SK-N-SH treated with all-trans-retinoic acid at 6 μM for 48 hours (cell line): ENCODE results near the gene TUBGCP4.
"Not testable (repeated sequence)": the region's sequence is repeated elsewhere in the genome, so short reads cannot be mapped to it uniquely, and the experiment has no call there.

ENCODE experiments used
- ATAC-seq: fragments of 200-7000 bp; cut with Tn5 transposase; 3 replicates; pipeline ENCODE4 v1.9.1; 2020; ENCODE audit warnings: mild to moderate bottlenecking, moderate library complexity
- ARNTL ChIP-seq: fragments of 450-650 bp; formaldehyde crosslinking; IDR thresholded peaks from 2 replicates; pipeline ENCODE4 v1.5.0; 2020; ENCODE audit warnings: low read depth, mild to moderate bottlenecking, moderate library complexity, borderline replicate concordance
- BACH2 ChIP-seq: fragments of 250-450 bp; sonication (Bioruptor Pico); IDR thresholded peaks from 2 replicates; pipeline ENCODE4 v1.9.0; 2021; ENCODE audit warnings: mild to moderate bottlenecking, borderline replicate concordance
- CSDC2 ChIP-seq: fragments of 250-450 bp; sonication (Bioruptor Pico); IDR thresholded peaks from 2 replicates; pipeline ENCODE4 v1.5.0; 2020; ENCODE audit warnings: mild to moderate bottlenecking, moderate library complexity
- OSR1 ChIP-seq: fragments of 250-450 bp; sonication (Bioruptor Pico); IDR thresholded peaks from 2 replicates; pipeline ENCODE4 v1.8.0; 2022; ENCODE audit warnings: moderate library complexity, mild to moderate bottlenecking, inconsistent platforms
- PPARA ChIP-seq: fragments of 250-450 bp; sonication (Bioruptor Pico); IDR thresholded peaks from 2 replicates; pipeline ENCODE4 v1.5.0; 2020; ENCODE audit warnings: mild to moderate bottlenecking, borderline replicate concordance
- RARB ChIP-seq: fragments of 250-450 bp; sonication (Bioruptor Pico); IDR thresholded peaks from 2 replicates; pipeline ENCODE4 v1.8.0; 2021; ENCODE audit warnings: mild to moderate bottlenecking, moderate library complexity
- SNAI2 ChIP-seq: fragments of 250-450 bp; sonication (Bioruptor Pico); IDR thresholded peaks from 2 replicates; pipeline ENCODE4 v1.5.0; 2020; ENCODE audit warnings: mild to moderate bottlenecking, moderate library complexity
- TCF4 ChIP-seq: fragments of 250-450 bp; sonication (Bioruptor Pico); IDR thresholded peaks from 2 replicates; pipeline ENCODE4 v1.8.0; 2021; ENCODE audit warnings: mild to moderate bottlenecking, moderate library complexity, borderline replicate concordance
- TOX ChIP-seq: fragments of 250-450 bp; sonication (Bioruptor Pico); IDR thresholded peaks from 2 replicates; pipeline ENCODE4 v1.8.0; 2021; ENCODE audit warnings: mild to moderate bottlenecking, moderate library complexity, borderline replicate concordance
- ZC3H10 ChIP-seq: fragments of 250-450 bp; sonication (Bioruptor Pico); IDR thresholded peaks from 2 replicates; pipeline ENCODE4 v1.5.1; 2021; ENCODE audit warnings: mild to moderate bottlenecking, moderate library complexity
- ZFP30 ChIP-seq: fragments of 450-650 bp; formaldehyde crosslinking; IDR thresholded peaks from 2 replicates; pipeline ENCODE4 v1.5.0; 2022; ENCODE audit warnings: mild to moderate bottlenecking, moderate library complexity
- ZNF8 ChIP-seq: fragments of 450-650 bp; formaldehyde crosslinking; IDR thresholded peaks from 2 replicates; pipeline ENCODE4 v1.5.0; 2020; ENCODE audit warnings: mild to moderate bottlenecking, moderate library complexity
- TF ChIP-seq, protein P1 (sequence below): fragments of 250-450 bp; sonication (Bioruptor Pico); IDR thresholded peaks from 2 replicates; pipeline ENCODE4 v1.5.0; 2020; ENCODE audit warnings: mild to moderate bottlenecking, moderate library complexity
- TF ChIP-seq, protein P2 (sequence below): fragments of 250-450 bp; sonication (Bioruptor Pico); IDR thresholded peaks from 2 replicates; pipeline ENCODE4 v1.8.0; 2020; ENCODE audit warnings: mild to moderate bottlenecking, moderate library complexity, borderline replicate concordance
- TF ChIP-seq, protein P3 (sequence below): fragments of 250-450 bp; sonication (Bioruptor Pico); IDR thresholded peaks from 2 replicates; pipeline ENCODE4 v1.8.0; 2021; ENCODE audit warnings: low read depth, mild to moderate bottlenecking, moderate library complexity, borderline replicate concordance
- TF ChIP-seq, protein P4 (sequence below): fragments of 250-450 bp; sonication (Bioruptor Pico); IDR thresholded peaks from 2 replicates; pipeline ENCODE4 v1.5.1; 2020; ENCODE audit warnings: low read depth, mild to moderate bottlenecking, moderate library complexity

Gene TUBGCP4

DNA sequence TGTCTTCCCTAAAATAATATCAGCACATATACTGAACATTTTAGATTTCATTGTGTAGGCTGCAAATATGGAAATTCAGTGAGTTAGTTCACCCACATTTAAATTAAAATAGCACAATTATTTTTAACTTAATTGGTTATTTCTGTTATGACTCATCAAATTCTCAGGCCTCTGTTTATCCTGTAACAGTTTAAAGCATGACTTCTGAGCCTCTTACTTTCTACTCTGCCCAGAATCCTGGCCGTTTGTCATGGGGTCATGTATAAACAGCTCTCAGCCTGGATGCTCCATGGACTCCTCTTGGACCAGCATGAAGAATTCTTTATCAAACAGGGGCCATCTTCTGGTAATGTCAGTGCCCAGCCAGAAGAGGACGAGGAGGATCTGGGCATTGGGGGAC is 12.2 kb downstream of the TUBGCP4 start (continued):
- TF ChIP-seq, protein P1, sequence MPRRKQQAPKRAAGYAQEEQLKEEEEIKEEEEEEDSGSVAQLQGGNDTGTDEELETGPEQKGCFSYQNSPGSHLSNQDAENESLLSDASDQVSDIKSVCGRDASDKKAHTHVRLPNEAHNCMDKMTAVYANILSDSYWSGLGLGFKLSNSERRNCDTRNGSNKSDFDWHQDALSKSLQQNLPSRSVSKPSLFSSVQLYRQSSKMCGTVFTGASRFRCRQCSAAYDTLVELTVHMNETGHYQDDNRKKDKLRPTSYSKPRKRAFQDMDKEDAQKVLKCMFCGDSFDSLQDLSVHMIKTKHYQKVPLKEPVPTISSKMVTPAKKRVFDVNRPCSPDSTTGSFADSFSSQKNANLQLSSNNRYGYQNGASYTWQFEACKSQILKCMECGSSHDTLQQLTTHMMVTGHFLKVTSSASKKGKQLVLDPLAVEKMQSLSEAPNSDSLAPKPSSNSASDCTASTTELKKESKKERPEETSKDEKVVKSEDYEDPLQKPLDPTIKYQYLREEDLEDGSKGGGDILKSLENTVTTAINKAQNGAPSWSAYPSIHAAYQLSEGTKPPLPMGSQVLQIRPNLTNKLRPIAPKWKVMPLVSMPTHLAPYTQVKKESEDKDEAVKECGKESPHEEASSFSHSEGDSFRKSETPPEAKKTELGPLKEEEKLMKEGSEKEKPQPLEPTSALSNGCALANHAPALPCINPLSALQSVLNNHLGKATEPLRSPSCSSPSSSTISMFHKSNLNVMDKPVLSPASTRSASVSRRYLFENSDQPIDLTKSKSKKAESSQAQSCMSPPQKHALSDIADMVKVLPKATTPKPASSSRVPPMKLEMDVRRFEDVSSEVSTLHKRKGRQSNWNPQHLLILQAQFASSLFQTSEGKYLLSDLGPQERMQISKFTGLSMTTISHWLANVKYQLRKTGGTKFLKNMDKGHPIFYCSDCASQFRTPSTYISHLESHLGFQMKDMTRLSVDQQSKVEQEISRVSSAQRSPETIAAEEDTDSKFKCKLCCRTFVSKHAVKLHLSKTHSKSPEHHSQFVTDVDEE (CRISPR knock-in tag) = no peak

DNA sequence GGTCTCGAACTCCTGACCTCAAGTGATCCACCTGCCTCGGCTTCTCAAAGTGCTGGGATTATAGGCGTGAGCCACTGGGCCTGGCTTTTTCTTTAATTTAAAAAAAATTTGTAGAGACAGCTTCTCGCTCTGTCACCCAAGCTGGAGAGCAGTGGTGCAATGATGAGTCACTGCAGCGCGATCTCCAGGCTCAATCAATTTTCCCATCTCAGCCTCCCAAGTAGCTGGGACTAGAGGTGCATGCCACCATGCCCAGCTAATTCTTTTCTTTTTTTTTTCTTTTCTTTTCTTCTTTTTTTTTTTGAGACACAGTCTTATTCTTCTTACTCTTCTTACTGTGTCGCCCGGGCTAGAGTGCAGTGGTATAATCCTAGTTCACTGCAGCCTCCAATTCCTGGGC is 19.8 kb downstream of the TUBGCP4 start:
- TF ChIP-seq, protein P2, sequence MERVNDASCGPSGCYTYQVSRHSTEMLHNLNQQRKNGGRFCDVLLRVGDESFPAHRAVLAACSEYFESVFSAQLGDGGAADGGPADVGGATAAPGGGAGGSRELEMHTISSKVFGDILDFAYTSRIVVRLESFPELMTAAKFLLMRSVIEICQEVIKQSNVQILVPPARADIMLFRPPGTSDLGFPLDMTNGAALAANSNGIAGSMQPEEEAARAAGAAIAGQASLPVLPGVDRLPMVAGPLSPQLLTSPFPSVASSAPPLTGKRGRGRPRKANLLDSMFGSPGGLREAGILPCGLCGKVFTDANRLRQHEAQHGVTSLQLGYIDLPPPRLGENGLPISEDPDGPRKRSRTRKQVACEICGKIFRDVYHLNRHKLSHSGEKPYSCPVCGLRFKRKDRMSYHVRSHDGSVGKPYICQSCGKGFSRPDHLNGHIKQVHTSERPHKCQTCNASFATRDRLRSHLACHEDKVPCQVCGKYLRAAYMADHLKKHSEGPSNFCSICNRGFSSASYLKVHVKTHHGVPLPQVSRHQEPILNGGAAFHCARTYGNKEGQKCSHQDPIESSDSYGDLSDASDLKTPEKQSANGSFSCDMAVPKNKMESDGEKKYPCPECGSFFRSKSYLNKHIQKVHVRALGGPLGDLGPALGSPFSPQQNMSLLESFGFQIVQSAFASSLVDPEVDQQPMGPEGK (CRISPR knock-in tag) = no peak
- TF ChIP-seq CSDC2 (CRISPR knock-in tag) (no peak), ZNF8 (CRISPR knock-in tag) (no peak)
- TF ChIP-seq, protein P3, sequence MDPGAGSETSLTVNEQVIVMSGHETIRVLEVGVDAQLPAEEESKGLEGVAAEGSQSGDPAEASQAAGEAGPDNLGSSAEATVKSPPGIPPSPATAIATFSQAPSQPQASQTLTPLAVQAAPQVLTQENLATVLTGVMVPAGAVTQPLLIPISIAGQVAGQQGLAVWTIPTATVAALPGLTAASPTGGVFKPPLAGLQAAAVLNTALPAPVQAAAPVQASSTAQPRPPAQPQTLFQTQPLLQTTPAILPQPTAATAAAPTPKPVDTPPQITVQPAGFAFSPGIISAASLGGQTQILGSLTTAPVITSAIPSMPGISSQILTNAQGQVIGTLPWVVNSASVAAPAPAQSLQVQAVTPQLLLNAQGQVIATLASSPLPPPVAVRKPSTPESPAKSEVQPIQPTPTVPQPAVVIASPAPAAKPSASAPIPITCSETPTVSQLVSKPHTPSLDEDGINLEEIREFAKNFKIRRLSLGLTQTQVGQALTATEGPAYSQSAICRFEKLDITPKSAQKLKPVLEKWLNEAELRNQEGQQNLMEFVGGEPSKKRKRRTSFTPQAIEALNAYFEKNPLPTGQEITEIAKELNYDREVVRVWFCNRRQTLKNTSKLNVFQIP = no peak
- TF ChIP-seq, protein P1 (CRISPR knock-in tag) = no peak
- TF ChIP-seq, all 23 proteins: peak for 0
- no peak for ATAC-seq

DNA sequence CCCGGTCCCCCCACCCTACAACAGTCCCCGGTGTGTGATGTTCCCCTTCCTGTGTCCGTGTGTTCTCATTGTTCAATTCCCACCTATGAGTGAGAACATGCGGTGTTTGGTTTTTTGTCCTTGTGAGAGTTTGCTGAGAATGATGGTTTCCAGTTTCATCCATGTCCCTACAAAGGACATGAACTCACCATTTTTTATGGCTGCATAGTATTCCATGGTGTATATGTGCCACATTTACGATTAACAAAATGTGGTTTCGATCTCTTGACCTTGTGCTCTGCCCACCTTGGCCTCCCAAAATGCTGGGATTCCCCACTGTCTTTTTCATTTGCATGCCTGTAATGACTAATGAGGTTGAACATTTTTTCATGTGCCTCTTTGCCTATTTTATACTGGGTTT is 22.7 kb downstream of the TUBGCP4 start:
- not testable (repeated sequence) for ATAC-seq

DNA sequence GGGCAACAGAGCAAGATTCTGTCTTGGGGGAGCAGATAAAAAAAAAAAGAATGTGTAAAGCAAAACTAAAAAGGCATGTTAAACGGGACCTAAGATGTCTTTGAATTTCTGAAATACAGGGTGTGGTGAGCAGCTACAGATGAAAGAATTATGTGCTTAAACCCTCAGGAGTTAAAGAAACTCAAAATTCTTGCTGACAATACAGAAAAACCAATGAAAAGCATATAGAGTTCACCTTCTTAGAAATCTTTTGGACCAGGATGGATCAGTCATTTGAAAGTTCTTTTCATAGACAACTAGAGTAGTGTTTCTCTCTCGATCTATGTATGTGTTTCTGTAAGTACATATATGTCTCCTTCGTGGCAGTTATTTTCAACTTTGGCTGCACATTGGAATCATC is 31.4 kb downstream of the TUBGCP4 start:
- TF ChIP-seq OSR1 (CRISPR knock-in tag) (no peak), ARNTL (CRISPR knock-in tag) (no peak), TOX (no peak)
- TF ChIP-seq, protein P4, sequence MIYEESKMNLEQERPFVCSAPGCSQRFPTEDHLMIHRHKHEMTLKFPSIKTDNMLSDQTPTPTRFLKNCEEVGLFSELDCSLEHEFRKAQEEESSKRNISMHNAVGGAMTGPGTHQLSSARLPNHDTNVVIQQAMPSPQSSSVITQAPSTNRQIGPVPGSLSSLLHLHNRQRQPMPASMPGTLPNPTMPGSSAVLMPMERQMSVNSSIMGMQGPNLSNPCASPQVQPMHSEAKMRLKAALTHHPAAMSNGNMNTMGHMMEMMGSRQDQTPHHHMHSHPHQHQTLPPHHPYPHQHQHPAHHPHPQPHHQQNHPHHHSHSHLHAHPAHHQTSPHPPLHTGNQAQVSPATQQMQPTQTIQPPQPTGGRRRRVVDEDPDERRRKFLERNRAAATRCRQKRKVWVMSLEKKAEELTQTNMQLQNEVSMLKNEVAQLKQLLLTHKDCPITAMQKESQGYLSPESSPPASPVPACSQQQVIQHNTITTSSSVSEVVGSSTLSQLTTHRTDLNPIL (CRISPR knock-in tag) = no peak
- no peak for ATAC-seq

DNA sequence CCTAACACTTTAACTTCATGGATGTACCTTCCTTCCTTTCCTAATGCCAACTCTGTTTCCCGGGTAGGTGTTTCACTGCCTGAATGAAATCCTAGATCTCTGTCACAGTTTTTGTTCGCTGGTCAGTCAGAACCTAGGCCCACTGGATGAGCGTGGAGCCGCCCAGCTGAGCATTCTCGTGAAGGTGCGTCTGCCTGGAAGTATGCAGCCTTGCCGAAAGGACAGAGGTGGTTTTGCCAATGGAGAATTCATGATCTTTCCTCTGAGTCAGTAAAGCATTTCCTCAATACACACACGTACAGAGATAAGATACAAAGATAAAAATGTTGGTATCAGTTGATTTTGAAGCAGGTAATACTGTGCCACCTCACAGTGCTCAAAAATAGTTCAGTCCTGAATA is 32.7 kb downstream of the TUBGCP4 start:
- no peak for TF ChIP-seq ZFP30 (CRISPR knock-in tag)
- TF ChIP-seq, protein P3 = no peak
- TF ChIP-seq OSR1 (CRISPR knock-in tag) = no peak
- TF ChIP-seq ZC3H10 (CRISPR knock-in tag) = no peak
- TF ChIP-seq RARB = no peak
- TF ChIP-seq BACH2 (CRISPR knock-in tag) = no peak
- no peak for TF ChIP-seq PPARA (CRISPR knock-in tag)
- TF ChIP-seq, protein P1 (CRISPR knock-in tag) = no peak
- no peak for TF ChIP-seq SNAI2 (CRISPR knock-in tag)
- TF ChIP-seq CSDC2 (CRISPR knock-in tag) = no peak
- TF ChIP-seq ARNTL (CRISPR knock-in tag) = no peak
- no peak for TF ChIP-seq TOX
- no peak for TF ChIP-seq ZNF8 (CRISPR knock-in tag)
- no peak for TF ChIP-seq TCF4 (CRISPR knock-in tag)
- TF ChIP-seq, all 23 proteins: peak for 0
- ATAC-seq = no peak
